A549 (cell line): ENCODE measurements around the gene DIO1. TPM values are rescaled to one million over a fixed set of nuclear protein-coding genes. Genes with fewer than 3 reads are reported as not detected.

Experiments
- ATAC-seq, 2 experiments: fragments of 200-7000 bp in 1 of 2; fragments of >200 bp in 1 of 2; cut with Nextera tagmentation in 1 of 2; cut with Tn5 transposase in 1 of 2; 3 replicates each; pipeline versions ENCODE4 v1.8.0 to v1.9.1; 2018 to 2020; ENCODE audit warnings: mild to moderate bottlenecking in 1 of 2, moderate library complexity in 1 of 2
- CTCF ChIA-PET: fragments of 300-600 bp; sonication (Branson Sonifier 250); formaldehyde crosslinking; extraction: SDS; loops from one replicate; lab custom pipeline; 2021; ENCODE audit warnings: antibody characterized with exemption, inconsistent platforms; lab: Yijun Ruan, JAX
- POLR2A ChIA-PET: fragments of 350-600 bp; formaldehyde crosslinking; extraction: SDS; loops from one replicate; lab custom pipeline; 2021; ENCODE audit warnings: antibody characterized with exemption, inconsistent platforms; lab: Yijun Ruan, JAX
- DNase-seq, 2 experiments: peaks; one replicate each; pipeline versions ENCODE4 v3.0.0 to v3.0.0-alpha.2; 2011 to 2016; ENCODE audit warnings: low read depth in 1 of 2, low spot score in 1 of 2
- FAIRE-seq: peaks from 2 replicates; lab custom pipeline; 2011; peaks lifted over from hg19 to GRCh38; lab: Jason Lieb, UNC
- H3K27ac ChIP-seq, 2 experiments: fragments of >200 bp; sonication (Bioruptor Twin); formaldehyde crosslinking; 3 replicates each; pipeline ENCODE4 v1.5.1; 2016 to 2017
- H3K4me1 ChIP-seq: fragments of >200 bp; sonication (Bioruptor Twin); formaldehyde crosslinking; 3 replicates; pipeline ENCODE4 v1.6.1; 2016
- H3K4me2 ChIP-seq: fragments of >200 bp; sonication (Bioruptor Twin); formaldehyde crosslinking; 3 replicates; pipeline ENCODE4 v1.6.1; 2016
- H3K4me3 ChIP-seq: fragments of >200 bp; sonication (Bioruptor Twin); formaldehyde crosslinking; 3 replicates; pipeline ENCODE4 v1.5.1; 2016
- H3K9me3 ChIP-seq: fragments of >200 bp; sonication (Bioruptor Twin); formaldehyde crosslinking; 3 replicates; pipeline ENCODE4 v1.6.1; 2016
- BHLHE40 ChIP-seq: IDR thresholded peaks from 2 replicates; pipeline ENCODE4 v1.6.1; 2012; ENCODE audit warnings: low read depth, low read length, inconsistent platforms
- CBX2 ChIP-seq: fragments of 200-600 bp; sonication (generic); IDR thresholded peaks from 2 replicates; pipeline ENCODE4 v1.6.1; 2016; ENCODE audit warnings: low read depth, mild to moderate bottlenecking, borderline replicate concordance
- CBX8 ChIP-seq: fragments of 200-600 bp; sonication (generic); IDR thresholded peaks from 2 replicates; pipeline ENCODE4 v1.6.1; 2016
- CHD4 ChIP-seq: fragments of 200-600 bp; sonication (generic); IDR thresholded peaks from 2 replicates; pipeline ENCODE4 v1.6.1; 2016; ENCODE audit warnings: antibody characterized with exemption, mild to moderate bottlenecking, borderline replicate concordance
- EHMT2 ChIP-seq: fragments of 200-600 bp; sonication (generic); IDR thresholded peaks from 2 replicates; pipeline ENCODE4 v1.6.1; 2016; ENCODE audit warnings: antibody characterized with exemption, low read depth, mild to moderate bottlenecking, moderate library complexity
- ELK1 ChIP-seq: fragments of 150-350 bp; IDR thresholded peaks from 2 replicates; pipeline ENCODE4 v1.6.1; 2014; ENCODE audit warnings: low read depth, mild to moderate bottlenecking, low read length
- EP300 ChIP-seq, 2 experiments: fragments of >200 bp; sonication (Bioruptor Twin); formaldehyde crosslinking; IDR thresholded peaks; 2 replicates in 1 of 2; 3 replicates in 1 of 2; pipeline ENCODE4 v1.6.1; 2016 to 2017
- HOXA7 ChIP-seq: fragments of 250-450 bp; sonication (Bioruptor Pico); IDR thresholded peaks from 2 replicates; pipeline ENCODE4 v1.5.0; 2020; ENCODE audit warnings: mild to moderate bottlenecking, moderate library complexity
- HOXB5 ChIP-seq: fragments of 250-450 bp; sonication (Bioruptor Pico); IDR thresholded peaks from 2 replicates; pipeline ENCODE4 v1.5.0; 2020; ENCODE audit warnings: mild to moderate bottlenecking, moderate library complexity
- JUN ChIP-seq, 2 experiments: fragments of >200 bp; sonication (Bioruptor Twin); formaldehyde crosslinking; IDR thresholded peaks; 2 replicates in 1 of 2; 3 replicates in 1 of 2; pipeline ENCODE4 v1.6.1; 2016 to 2017
- MAZ ChIP-seq: fragments of 150-350 bp; IDR thresholded peaks from 2 replicates; pipeline ENCODE4 v1.6.1; 2014; ENCODE audit warnings: antibody characterized with exemption, low read depth, low read length, borderline replicate concordance
- MYC ChIP-seq: IDR thresholded peaks from 2 replicates; pipeline ENCODE4 v1.6.1; 2012; ENCODE audit warnings: mild to moderate bottlenecking, inconsistent platforms, low read length, improper control_type of control experiment, borderline replicate concordance
- NFE2L2 ChIP-seq: fragments of 150-350 bp; conservative IDR thresholded peaks from 2 replicates; pipeline ENCODE4 v1.6.1; 2014; ENCODE audit warnings: low read length
- NPAS2 ChIP-seq: fragments of 250-450 bp; sonication (Bioruptor Pico); IDR thresholded peaks from 2 replicates; pipeline ENCODE4 v1.8.0; 2022; ENCODE audit warnings: mild to moderate bottlenecking, moderate library complexity, borderline replicate concordance
- RARB ChIP-seq: fragments of 250-450 bp; sonication (Bioruptor Pico); IDR thresholded peaks from 2 replicates; pipeline ENCODE4 v1.8.0; 2021; ENCODE audit warnings: mild to moderate bottlenecking, moderate library complexity
- RCOR1 ChIP-seq: fragments of 150-350 bp; IDR thresholded peaks from 2 replicates; pipeline ENCODE4 v1.6.1; 2014; ENCODE audit warnings: antibody characterized with exemption, low read length, low read depth
- RNF2 ChIP-seq: fragments of 200-600 bp; sonication (generic); IDR thresholded peaks from 2 replicates; pipeline ENCODE4 v1.6.1; 2016; ENCODE audit warnings: low read depth, mild to moderate bottlenecking, antibody characterized with exemption, moderate library complexity, borderline replicate concordance
- SREBF2 ChIP-seq: fragments of 450-650 bp; IDR thresholded peaks from 2 replicates; pipeline ENCODE4 v1.6.1; 2014; ENCODE audit warnings: mild to moderate bottlenecking, moderate library complexity
- TFCP2L1 ChIP-seq: fragments of 250-450 bp; sonication (Bioruptor Pico); IDR thresholded peaks from 2 replicates; pipeline ENCODE4 v1.5.0; 2021; ENCODE audit warnings: mild to moderate bottlenecking
- USF2 ChIP-seq: fragments of 450-650 bp; IDR thresholded peaks from 2 replicates; pipeline ENCODE4 v1.6.1; 2014; ENCODE audit warnings: antibody characterized with exemption
- ZSCAN20 ChIP-seq: fragments of 250-450 bp; sonication (Bioruptor Pico); IDR thresholded peaks from 2 replicates; pipeline ENCODE4 v1.8.0; 2022; ENCODE audit warnings: mild to moderate bottlenecking, moderate library complexity
- WGBS: methylation state at CpG from one replicate; pipeline ENCODE4 v1.1.6; 2017; ENCODE audit errors: missing lambda C conversion rate; 5-methylcytosine and 5-hydroxymethylcytosine counted together
- polyA plus RNA-seq, 4 experiments: library from polyadenylated mRNA; depleted of rRNA in 3 of 4; stranded (reverse); fragments of >200 nt; fragmentation: RNase III in 1 of 4; extraction: RNeasy Plus Mini Kit Qiagen cat#74134 plus additional on column Dnase treatment in 1 of 4; gene quantifications; 2 replicates in 3 of 4; 3 replicates in 1 of 4; pipeline ENCODE4 v1.2.3, GENCODE V29; 2011 to 2017
- TF ChIP-seq, protein P1 (sequence below): fragments of >200 bp; sonication (Bioruptor Twin); formaldehyde crosslinking; IDR thresholded peaks from 3 replicates; pipeline ENCODE4 v1.5.1; 2016
- TF ChIP-seq, protein P2 (sequence below): IDR thresholded peaks from 2 replicates; pipeline ENCODE4 v1.6.1; 2012

Gene DIO1
- polyA plus RNA-seq, 2 of the 4 experiments (the other 2 are of a cell fraction): 0.13 TPM; not detected in 1

GRCh38 chr1:53906121-53906520 is 12.1 kb downstream of the DIO1 start:
- Histone ChIP-seq H3K27ac (no peak overlapping the region), H3K9me3 (no peaks in the 10 kb centered on the region), H3K4me1 (peaks cover 12% of the 10 kb centered on the region; the same call in 2 of the 3 replicates), H3K4me3 (no peak overlapping the region), H3K4me2 (no peak overlapping the region)
- ChIA-PET CTCF (interaction anchor here (0.7 kb wide), 1 partner anchor 41 kb away, joined by 4 read pairs; no protein-coding TSS in a partner anchor), POLR2A (no interaction called here)
- ATAC-seq (no peak), FAIRE-seq (no peak), DNase-seq (no peak)
- WGBS: 92% methylated on average over 4 of the region's 4 CpGs
- TF ChIP-seq EP300 (IDR thresholded peaks at IDR 0.05): no peak
- TF ChIP-seq, protein P1, sequence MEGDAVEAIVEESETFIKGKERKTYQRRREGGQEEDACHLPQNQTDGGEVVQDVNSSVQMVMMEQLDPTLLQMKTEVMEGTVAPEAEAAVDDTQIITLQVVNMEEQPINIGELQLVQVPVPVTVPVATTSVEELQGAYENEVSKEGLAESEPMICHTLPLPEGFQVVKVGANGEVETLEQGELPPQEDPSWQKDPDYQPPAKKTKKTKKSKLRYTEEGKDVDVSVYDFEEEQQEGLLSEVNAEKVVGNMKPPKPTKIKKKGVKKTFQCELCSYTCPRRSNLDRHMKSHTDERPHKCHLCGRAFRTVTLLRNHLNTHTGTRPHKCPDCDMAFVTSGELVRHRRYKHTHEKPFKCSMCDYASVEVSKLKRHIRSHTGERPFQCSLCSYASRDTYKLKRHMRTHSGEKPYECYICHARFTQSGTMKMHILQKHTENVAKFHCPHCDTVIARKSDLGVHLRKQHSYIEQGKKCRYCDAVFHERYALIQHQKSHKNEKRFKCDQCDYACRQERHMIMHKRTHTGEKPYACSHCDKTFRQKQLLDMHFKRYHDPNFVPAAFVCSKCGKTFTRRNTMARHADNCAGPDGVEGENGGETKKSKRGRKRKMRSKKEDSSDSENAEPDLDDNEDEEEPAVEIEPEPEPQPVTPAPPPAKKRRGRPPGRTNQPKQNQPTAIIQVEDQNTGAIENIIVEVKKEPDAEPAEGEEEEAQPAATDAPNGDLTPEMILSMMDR: no peak
- TF ChIP-seq BHLHE40: no peak
- TF ChIP-seq EHMT2: no peak
- no peak for TF ChIP-seq ELK1
- no peak for TF ChIP-seq RNF2
- no peak for TF ChIP-seq NPAS2 (CRISPR knock-in tag)
- no peak for TF ChIP-seq MAZ
- TF ChIP-seq HOXB5 (CRISPR knock-in tag): no peak
- TF ChIP-seq SREBF2: no peak
- TF ChIP-seq JUN (IDR thresholded peaks at IDR 0.05): no peak
- no peak for TF ChIP-seq CBX8
- TF ChIP-seq, protein P2, sequence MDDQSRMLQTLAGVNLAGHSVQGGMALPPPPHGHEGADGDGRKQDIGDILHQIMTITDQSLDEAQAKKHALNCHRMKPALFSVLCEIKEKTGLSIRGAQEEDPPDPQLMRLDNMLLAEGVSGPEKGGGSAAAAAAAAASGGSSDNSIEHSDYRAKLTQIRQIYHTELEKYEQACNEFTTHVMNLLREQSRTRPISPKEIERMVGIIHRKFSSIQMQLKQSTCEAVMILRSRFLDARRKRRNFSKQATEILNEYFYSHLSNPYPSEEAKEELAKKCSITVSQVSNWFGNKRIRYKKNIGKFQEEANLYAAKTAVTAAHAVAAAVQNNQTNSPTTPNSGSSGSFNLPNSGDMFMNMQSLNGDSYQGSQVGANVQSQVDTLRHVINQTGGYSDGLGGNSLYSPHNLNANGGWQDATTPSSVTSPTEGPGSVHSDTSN: no peak
- TF ChIP-seq NFE2L2: no peak
- TF ChIP-seq USF2: no peak
- no peak for TF ChIP-seq CBX2
- TF ChIP-seq ZSCAN20 (CRISPR knock-in tag): no peak
- TF ChIP-seq CHD4: no peak
- TF ChIP-seq HOXA7 (CRISPR knock-in tag): no peak

DNA sequence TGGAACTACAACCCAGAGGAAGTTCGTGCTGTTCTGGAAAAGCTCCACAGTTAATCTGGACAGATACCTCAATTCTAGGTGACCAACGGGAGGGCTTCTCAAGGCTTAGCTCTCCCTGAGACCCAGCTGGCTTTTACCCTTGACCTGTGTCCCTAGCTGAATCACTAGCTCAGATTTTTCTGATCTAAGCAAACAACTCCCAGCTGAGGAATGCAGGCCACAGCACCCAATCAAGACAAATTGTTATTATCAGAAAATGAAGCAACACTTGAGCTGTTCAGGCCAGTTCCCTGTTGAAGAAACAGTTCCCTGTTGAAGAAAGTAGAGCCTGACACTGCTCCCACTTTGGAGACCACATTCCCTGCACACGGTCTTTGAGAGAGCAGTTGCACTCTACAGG is 16.0 kb downstream of the DIO1 start:
- ATAC-seq: no peak
- Histone ChIP-seq H3K4me3 (no peak overlapping the region), H3K4me1 (peaks cover 12% of the 10 kb centered on the region; the same call in 2 of the 3 replicates), H3K4me2 (no peak overlapping the region), H3K27ac (no peak overlapping the region), H3K9me3 (no peaks in the 10 kb centered on the region)
- 74% methylated on average over 3 of the region's 3 CpGs for WGBS
- DNase-seq: no peak
- CTCF ChIA-PET: interaction anchor here (1.3 to 1.4 kb wide), 2 partner anchors 12 to 39 kb away, joined by 3 to 4 read pairs; no protein-coding TSS in a partner anchor
- FAIRE-seq: no peak
- TF ChIP-seq NFE2L2 (no peak), TFCP2L1 (CRISPR knock-in tag) (no peak), MYC (no peak), RCOR1 (no peak), RARB (CRISPR knock-in tag) (no peak)
- POLR2A ChIA-PET: no interaction called here
